Stimulated activated CD8-positive, alpha-beta memory T cell treated with anti-CD3 and anti-CD28 coated beads, Interleukin-2, amount 100 ng/mL, for 1 hour (primary cell): ENCODE measurements around the gene AXDND1.
"Not testable (repeated sequence)": the region's sequence is repeated elsewhere in the genome, so short reads cannot be mapped to it uniquely, and the experiment has no call there.

Experiments used
- DNase-seq, 2 donors: peaks; one replicate each; pipeline ENCODE4 v3.0.0-alpha.2; 2020; ENCODE audit warnings: low read depth in 2 of 2

AXDND1 gene

GRCh38 chr1:179366093-179366800 is 476 bp downstream of the AXDND1 start:
- no peak for DNase-seq

GRCh38 chr1:179369751-179370341 is 4.1 kb downstream of the AXDND1 start:
- DNase-seq: no peak

GRCh38 chr1:179372160-179372559 is 6.4 kb downstream of the AXDND1 start:
- DNase-seq: no peak

- DNase-seq: no peak
These were observed 10.5 kb downstream of the AXDND1 start for GRCh38 chr1:179376223-179376622.

- no peak for DNase-seq
These were observed 14.5 kb downstream of the AXDND1 start for GRCh38 chr1:179380299-179380698.

GRCh38 chr1:179384027-179384426 is 18.3 kb downstream of the AXDND1 start:
- DNase-seq: no peak

- no peak for DNase-seq
These were observed 19.7 kb downstream of the AXDND1 start for GRCh38 chr1:179385510-179385909.

GRCh38 chr1:179393721-179394120 is 27.9 kb downstream of the AXDND1 start:
- no peak for DNase-seq

GRCh38 chr1:179399399-179399798 is 33.6 kb downstream of the AXDND1 start:
- not testable (repeated sequence) for DNase-seq

- DNase-seq: not testable (repeated sequence)
These were observed 52.0 kb downstream of the AXDND1 start for GRCh38 chr1:179417760-179418159.

GRCh38 chr1:179418706-179419105 is 52.9 kb downstream of the AXDND1 start:
- DNase-seq: not testable (repeated sequence)

- no peak for DNase-seq
These were observed 58.8 kb downstream of the AXDND1 start for GRCh38 chr1:179424610-179425009.

- no peak for DNase-seq
These were observed 59.4 kb downstream of the AXDND1 start for GRCh38 chr1:179425186-179425585.

GRCh38 chr1:179437171-179437570 is 71.4 kb downstream of the AXDND1 start:
- no peak for DNase-seq

- not testable (repeated sequence) for DNase-seq
These were observed 73.9 kb downstream of the AXDND1 start for GRCh38 chr1:179439646-179440045.

- DNase-seq: not testable (repeated sequence)
These were observed 74.5 kb downstream of the AXDND1 start for GRCh38 chr1:179440301-179440700.

- DNase-seq: no peak
These were observed 75.2 kb downstream of the AXDND1 start for GRCh38 chr1:179440971-179441370.

- no peak for DNase-seq
These were observed 75.7 kb downstream of the AXDND1 start for GRCh38 chr1:179441501-179441900.

- DNase-seq: not testable (repeated sequence)
These were observed 77.1 kb downstream of the AXDND1 start for GRCh38 chr1:179442846-179443245.

- no peak for DNase-seq
These were observed 79.8 kb downstream of the AXDND1 start for GRCh38 chr1:179445593-179445992.

- DNase-seq: no peak
These were observed 81.7 kb downstream of the AXDND1 start for GRCh38 chr1:179447489-179447888.

- DNase-seq: no peak
These were observed 82.8 kb downstream of the AXDND1 start for GRCh38 chr1:179448437-179449149.
